ENCODE measurements around the gene GUCY1A1.

DNA sequence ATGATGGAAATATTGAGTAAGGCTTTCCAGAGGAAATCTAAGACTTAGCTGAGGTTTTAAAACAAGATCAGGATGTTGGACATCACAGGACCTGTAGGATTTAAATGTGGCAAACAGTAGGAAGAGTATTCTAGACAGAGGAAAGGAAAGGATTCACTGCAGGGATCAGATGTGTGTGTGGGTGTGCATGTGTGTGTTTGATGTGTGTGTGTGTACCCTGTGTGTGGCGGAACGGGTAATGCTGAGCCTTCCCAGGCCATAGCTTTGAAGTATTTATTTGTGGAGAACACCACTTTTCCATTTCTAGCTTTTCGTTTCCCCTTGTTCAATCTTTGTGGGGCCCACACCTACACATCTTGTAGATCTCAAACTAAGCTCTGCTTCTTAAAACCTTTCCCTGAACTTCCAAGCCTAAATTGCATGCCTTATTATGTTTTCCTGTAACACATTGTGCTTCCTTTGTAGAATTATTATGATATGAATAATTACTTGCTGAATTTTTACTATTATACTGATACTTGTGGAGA, 6.9 kb downstream of the GUCY1A1 start:
- TF ChIP-seq, protein P1, sequence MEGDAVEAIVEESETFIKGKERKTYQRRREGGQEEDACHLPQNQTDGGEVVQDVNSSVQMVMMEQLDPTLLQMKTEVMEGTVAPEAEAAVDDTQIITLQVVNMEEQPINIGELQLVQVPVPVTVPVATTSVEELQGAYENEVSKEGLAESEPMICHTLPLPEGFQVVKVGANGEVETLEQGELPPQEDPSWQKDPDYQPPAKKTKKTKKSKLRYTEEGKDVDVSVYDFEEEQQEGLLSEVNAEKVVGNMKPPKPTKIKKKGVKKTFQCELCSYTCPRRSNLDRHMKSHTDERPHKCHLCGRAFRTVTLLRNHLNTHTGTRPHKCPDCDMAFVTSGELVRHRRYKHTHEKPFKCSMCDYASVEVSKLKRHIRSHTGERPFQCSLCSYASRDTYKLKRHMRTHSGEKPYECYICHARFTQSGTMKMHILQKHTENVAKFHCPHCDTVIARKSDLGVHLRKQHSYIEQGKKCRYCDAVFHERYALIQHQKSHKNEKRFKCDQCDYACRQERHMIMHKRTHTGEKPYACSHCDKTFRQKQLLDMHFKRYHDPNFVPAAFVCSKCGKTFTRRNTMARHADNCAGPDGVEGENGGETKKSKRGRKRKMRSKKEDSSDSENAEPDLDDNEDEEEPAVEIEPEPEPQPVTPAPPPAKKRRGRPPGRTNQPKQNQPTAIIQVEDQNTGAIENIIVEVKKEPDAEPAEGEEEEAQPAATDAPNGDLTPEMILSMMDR (IDR thresholded peaks at IDR 0.05), result no peak
- TF ChIP-seq POLR2A (IDR thresholded peaks at IDR 0.05), result no peak
